ENCODE results near the gene FCRL6.

GRCh38 chr1:159856576-159856975, 54.4 kb downstream of the FCRL6 start:
- TF ChIP-seq CTCF (IDR thresholded peaks at IDR 0.05) (no peak), POLR2A (IDR thresholded peaks at IDR 0.05) (no peak)

All from thyroid gland (tissue), 4 donors.